ENCODE results near the gene NYNRIN. TPM values are rescaled to one million over a fixed set of nuclear protein-coding genes. Genes with fewer than 3 reads are reported as not detected.

Gene NYNRIN
- total RNA-seq, 1 experiment from 2014 or later: 0.27 TPM

GRCh38 chr14:24435192-24435810, 36.5 kb downstream of the NYNRIN start (continued):
- TF ChIP-seq, protein P1, sequence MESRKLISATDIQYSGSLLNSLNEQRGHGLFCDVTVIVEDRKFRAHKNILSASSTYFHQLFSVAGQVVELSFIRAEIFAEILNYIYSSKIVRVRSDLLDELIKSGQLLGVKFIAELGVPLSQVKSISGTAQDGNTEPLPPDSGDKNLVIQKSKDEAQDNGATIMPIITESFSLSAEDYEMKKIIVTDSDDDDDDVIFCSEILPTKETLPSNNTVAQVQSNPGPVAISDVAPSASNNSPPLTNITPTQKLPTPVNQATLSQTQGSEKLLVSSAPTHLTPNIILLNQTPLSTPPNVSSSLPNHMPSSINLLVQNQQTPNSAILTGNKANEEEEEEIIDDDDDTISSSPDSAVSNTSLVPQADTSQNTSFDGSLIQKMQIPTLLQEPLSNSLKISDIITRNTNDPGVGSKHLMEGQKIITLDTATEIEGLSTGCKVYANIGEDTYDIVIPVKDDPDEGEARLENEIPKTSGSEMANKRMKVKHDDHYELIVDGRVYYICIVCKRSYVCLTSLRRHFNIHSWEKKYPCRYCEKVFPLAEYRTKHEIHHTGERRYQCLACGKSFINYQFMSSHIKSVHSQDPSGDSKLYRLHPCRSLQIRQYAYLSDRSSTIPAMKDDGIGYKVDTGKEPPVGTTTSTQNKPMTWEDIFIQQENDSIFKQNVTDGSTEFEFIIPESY (IDR thresholded peaks at IDR 0.05; ENCODE audit: extremely low read depth, insufficient replicate concordance, low read length): no peak
- no peak for TF ChIP-seq CBX3 (IDR thresholded peaks at IDR 0.05; ENCODE audit: low read depth)
- no peak for TF ChIP-seq ZFX (IDR thresholded peaks at IDR 0.05)

GRCh38 chr14:24435998-24436354, 37.2 kb downstream of the NYNRIN start:
- BruUV-seq (replicated peaks): no TSS peak
- Histone ChIP-seq H3K4me2 (ENCODE audit: low read length) (no peak overlapping the region), H3K9me2 (ENCODE audit: insufficient read depth) (no peaks in the 10 kb centered on the region), H3K36me3 (ENCODE audit: control insufficient read depth in 1 of 2, insufficient read depth in 2 of 2, low read length in 2 of 2) (peaks cover 27 to 39% of the 10 kb centered on the region in 2 experiments; a peak in 3 of 4 replicates), H4K20me1 (ENCODE audit: insufficient read depth) (no peaks in the 10 kb centered on the region), H3K4me3 (replicated peaks in 1 of 2; ENCODE audit: low read depth in 1 of 2, low read length in 2 of 2) (no peak overlapping the region), H3K9ac (ENCODE audit: low read length) (no peak overlapping the region), H3K27me3 (ENCODE audit: insufficient read depth, low read length) (no peaks in the 10 kb centered on the region), H3K79me2 (ENCODE audit: insufficient read depth, low read length) (peaks cover 19% of the 10 kb centered on the region), H3K4me1 (ENCODE audit: control insufficient read depth in 1 of 2, insufficient read depth in 2 of 2, low read length in 2 of 2) (peaks cover 7 to 14% of the 10 kb centered on the region in 2 experiments), H3K9me3 (ENCODE audit: control insufficient read depth in 1 of 2, insufficient read depth in 1 of 2, low read depth in 1 of 2, low read length in 2 of 2) (no peaks in the 10 kb centered on the region), H3K27ac (ENCODE audit: low read depth, low read length) (no peak overlapping the region), H2AFZ (ENCODE audit: low read depth, low read length, poor library complexity, severe bottlenecking) (no peak overlapping the region)
- POLR2A ChIA-PET: interaction anchor here (1.1 to 1.9 kb wide), 3 partner anchors 74 to 165 kb away, joined by 3 to 9 read pairs (median 3); partner anchors contain the start of gene RABGGTA
- CTCF ChIA-PET: interaction anchor here (0.8 to 4.6 kb wide), 10 partner anchors 30 to 193 kb away, joined by 3 to 82 read pairs (median 8); partner anchors contain the start of genes CIDEB and TINF2
- RAD21 ChIA-PET (ENCODE audit: low non-redundant PET in 1 of 2, low total read pairs in 2 of 2, uncharacterized antibody in 2 of 2, unreplicated experiment in 2 of 2): interaction anchor here in 1 of 2 experiments (1.0 kb wide), 1 partner anchor 103 kb away, joined by 4 read pairs; no protein-coding TSS in a partner anchor
- no peak for TF ChIP-seq YY1 (IDR thresholded peaks at IDR 0.05; ENCODE audit: extremely low read depth, insufficient replicate concordance, low read depth, low read length)
- TF ChIP-seq ZFX (IDR thresholded peaks at IDR 0.05): no peak
- TF ChIP-seq, protein P2, sequence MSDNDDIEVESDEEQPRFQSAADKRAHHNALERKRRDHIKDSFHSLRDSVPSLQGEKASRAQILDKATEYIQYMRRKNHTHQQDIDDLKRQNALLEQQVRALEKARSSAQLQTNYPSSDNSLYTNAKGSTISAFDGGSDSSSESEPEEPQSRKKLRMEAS (IDR thresholded peaks at IDR 0.05): no peak
- TF ChIP-seq EZH2 (IDR thresholded peaks at IDR 0.05): no peak
- no peak for TF ChIP-seq TCF7L2 (IDR thresholded peaks at IDR 0.05; ENCODE audit: borderline replicate concordance, extremely low read depth, insufficient read depth, insufficient read length)
- TF ChIP-seq SP1 (IDR thresholded peaks at IDR 0.05; ENCODE audit: low read depth): no peak
- TF ChIP-seq RAD21 (IDR thresholded peaks at IDR 0.05; ENCODE audit: low read depth): no peak
- no peak for TF ChIP-seq JUND (IDR thresholded peaks at IDR 0.05)
- TF ChIP-seq ZNF274 (IDR thresholded peaks at IDR 0.05; ENCODE audit: low read depth, low read length): no peak
- no peak for TF ChIP-seq EGR1 (IDR thresholded peaks at IDR 0.05; ENCODE audit: low read depth)
- no peak for TF ChIP-seq ELF1 (IDR thresholded peaks at IDR 0.05; ENCODE audit: borderline replicate concordance, low read depth)
- no peak for TF ChIP-seq CBX3 (IDR thresholded peaks at IDR 0.05; ENCODE audit: low read depth)
- TF ChIP-seq REST (IDR thresholded peaks at IDR 0.05; ENCODE audit: low read depth): no peak
- TF ChIP-seq CEBPB (IDR thresholded peaks at IDR 0.05; ENCODE audit: low read depth): no peak
- no peak for TF ChIP-seq SRF (IDR thresholded peaks at IDR 0.05; ENCODE audit: low read depth)
- TF ChIP-seq ATF3 (IDR thresholded peaks at IDR 0.05): no peak
- TF ChIP-seq POLR2AphosphoS5 (IDR thresholded peaks at IDR 0.05; ENCODE audit: low read depth, low read length): no peak
- no peak for TF ChIP-seq FOSL1 (IDR thresholded peaks at IDR 0.05; ENCODE audit: low read depth)
- intact Hi-C loops (cut with micrococcal nuclease): loop anchor here (1.0 to 10.0 kb wide), 4 partner anchors 71 to 421 kb away; partner anchors contain the start of genes CHMP4A and MDP1
- DNase-seq (ENCODE audit: low read depth, low spot score) (no peak), ATAC-seq (no peak)

Measured in HCT116 (cell line).